SK-N-SH (cell line): Measurements from ENCODE around the gene RPS17. TPM values are rescaled to one million over a fixed set of nuclear protein-coding genes. Genes with fewer than 3 reads are reported as not detected.

Experiments used
- CTCF ChIA-PET: fragments of 300-600, 350-600 bp; formaldehyde crosslinking; extraction: SDS; loops from one replicate; lab custom pipeline; 2021; lab: Yijun Ruan, JAX
- POLR2A ChIA-PET: fragments of 350-600 bp; sonication (Branson Sonifier 250); formaldehyde crosslinking; extraction: SDS; loops from one replicate; lab custom pipeline; 2020; ENCODE audit warnings: antibody characterized with exemption, inconsistent platforms; lab: Yijun Ruan, JAX
- DNase-seq: peaks from one replicate; pipeline ENCODE4 v3.0.0; 2012
- H2AFZ ChIP-seq: fragments of 200-600 bp; sonication (generic); 2 replicates; pipeline ENCODE4 v1.8.1; 2016; ENCODE audit warnings: antibody characterized with exemption, mild to moderate bottlenecking, low read depth
- H3F3A ChIP-seq: fragments of 200-600 bp; sonication (generic); replicated peaks from 2 replicates; pipeline ENCODE3; 2016; ENCODE audit warnings: antibody characterized with exemption, mild to moderate bottlenecking; ENCODE audit not compliant: insufficient read depth
- H3K27ac ChIP-seq, 2 experiments: fragments of 200-500 bp in 1 of 2; fragments of 200-600 bp in 1 of 2; sonication (Bioruptor generic) in 1 of 2; sonication (generic), shearing (Covaris generic) in 1 of 2; 2 replicates each; pipeline versions ENCODE4 v1.5.1 to v1.6.1; 2014 to 2016; ENCODE audit warnings: low read depth in 2 of 2, inconsistent platforms in 1 of 2, low read length in 1 of 2, mild to moderate bottlenecking in 1 of 2, mixed read lengths in 1 of 2
- H3K27me3 ChIP-seq: fragments of 200-600 bp; sonication (generic), shearing (Covaris generic); 2 replicates; pipeline ENCODE4 v1.6.1; 2016; ENCODE audit warnings: mixed run types; ENCODE audit not compliant: insufficient read depth
- H3K36me3 ChIP-seq, 2 experiments: fragments of 200-500 bp in 1 of 2; fragments of 200-600 bp in 1 of 2; sonication (Bioruptor generic) in 1 of 2; sonication (generic) in 1 of 2; replicated peaks in 1 of 2; 2 replicates each; pipeline versions ENCODE3 to v1.5.1; 2014 to 2016; ENCODE audit warnings: low read length in 1 of 2, mild to moderate bottlenecking in 1 of 2; ENCODE audit not compliant: insufficient read depth in 2 of 2, control insufficient read depth in 1 of 2
- H3K4me1 ChIP-seq, 2 experiments: fragments of 200-500 bp in 1 of 2; fragments of 200-600 bp in 1 of 2; sonication (Bioruptor generic) in 1 of 2; sonication (generic), shearing (Covaris generic) in 1 of 2; 2 replicates each; pipeline versions ENCODE4 v1.5.1 to v1.6.1; 2014 to 2016; ENCODE audit warnings: low read depth in 1 of 2, low read length in 1 of 2, mixed run types in 1 of 2; ENCODE audit not compliant: insufficient read depth in 2 of 2, control insufficient read depth in 1 of 2
- H3K4me2 ChIP-seq: fragments of 200-600 bp; sonication (generic), shearing (Covaris generic); 2 replicates; pipeline ENCODE4 v1.6.1; 2017; ENCODE audit warnings: mixed run types
- H3K4me3 ChIP-seq, 2 experiments: fragments of 200-500 bp in 1 of 2; fragments of 200-600 bp in 1 of 2; sonication (Bioruptor generic) in 1 of 2; sonication (generic), shearing (Covaris generic) in 1 of 2; 2 replicates each; pipeline versions ENCODE4 v1.5.1 to v1.8.1; 2014 to 2016; ENCODE audit warnings: low read depth in 2 of 2, inconsistent platforms in 1 of 2, low read length in 1 of 2, mild to moderate bottlenecking in 1 of 2, mixed read lengths in 1 of 2, moderate library complexity in 1 of 2
- H3K79me2 ChIP-seq: fragments of 200-600 bp; sonication (generic); 2 replicates; pipeline ENCODE4 v1.8.1; 2017; ENCODE audit warnings: mild to moderate bottlenecking; ENCODE audit not compliant: insufficient read depth
- H3K9ac ChIP-seq: fragments of 200-600 bp; sonication (generic); 2 replicates; pipeline ENCODE4 v1.6.1; 2017; ENCODE audit warnings: mixed run types
- H3K9me2 ChIP-seq: fragments of 200-600 bp; sonication (generic); 2 replicates; pipeline ENCODE4 v1.6.1; 2017; ENCODE audit warnings: mixed run types
- H3K9me3 ChIP-seq: fragments of 200-600 bp; sonication (generic); 2 replicates; pipeline ENCODE4 v1.6.1; 2017; ENCODE audit warnings: mixed run types, mild to moderate bottlenecking, moderate library complexity
- H4K20me1 ChIP-seq: fragments of 200-600 bp; sonication (generic); 2 replicates; pipeline ENCODE4 v1.6.1; 2017; ENCODE audit warnings: mild to moderate bottlenecking, mixed run types; ENCODE audit not compliant: insufficient read depth
- CTCF ChIP-seq: fragments of 200-600 bp; sonication (generic); IDR thresholded peaks from 2 replicates; pipeline ENCODE4 v1.6.1; 2017; ENCODE audit warnings: antibody characterized with exemption, mild to moderate bottlenecking, moderate library complexity
- ELF1 ChIP-seq: IDR thresholded peaks from 2 replicates; pipeline ENCODE4 v1.4.0; 2012
- FOXM1 ChIP-seq: IDR thresholded peaks from 2 replicates; pipeline ENCODE4 v1.4.0; 2012; ENCODE audit warnings: low read depth, mild to moderate bottlenecking
- IRF3 ChIP-seq: fragments of 150-350 bp; IDR thresholded peaks from 2 replicates; pipeline ENCODE4 v1.6.1; 2016; ENCODE audit warnings: mild to moderate bottlenecking, low read depth, low read length
- MEF2A ChIP-seq: IDR thresholded peaks from 2 replicates; pipeline ENCODE4 v1.4.0; 2012; ENCODE audit warnings: low read depth, borderline replicate concordance
- MXI1 ChIP-seq: IDR thresholded peaks from 2 replicates; pipeline ENCODE4 v1.6.1; 2012; ENCODE audit warnings: mild to moderate bottlenecking, low read depth, low read length, improper control_type of control experiment
- RAD21 ChIP-seq: IDR thresholded peaks from 2 replicates; pipeline ENCODE4 v1.6.1; 2012; ENCODE audit warnings: mild to moderate bottlenecking, low read length
- SIN3A ChIP-seq: IDR thresholded peaks from 2 replicates; pipeline ENCODE4 v1.6.1; 2012; ENCODE audit warnings: low read depth, mild to moderate bottlenecking, low read length, moderate library complexity, borderline replicate concordance
- SMC3 ChIP-seq: IDR thresholded peaks from 2 replicates; pipeline ENCODE4 v1.6.1; 2012; ENCODE audit warnings: low read depth, low read length, improper control_type of control experiment
- YY1 ChIP-seq: IDR thresholded peaks from 2 replicates; pipeline ENCODE4 v1.4.0; 2012; ENCODE audit warnings: low read depth, mild to moderate bottlenecking
- ZBTB33 ChIP-seq: IDR thresholded peaks from 2 replicates; pipeline ENCODE4 v1.4.0; 2012; ENCODE audit warnings: low read depth, borderline replicate concordance
- WGBS: methylation state at CpG from one replicate; pipeline ENCODE4 v1.1.6; 2017; ENCODE audit warnings: low lambda C conversion rate; 5-methylcytosine and 5-hydroxymethylcytosine counted together
- polyA plus RNA-seq, 3 experiments: library from polyadenylated mRNA; depleted of rRNA; stranded (reverse); fragments of >200 nt; gene quantifications; 2 replicates each; pipeline ENCODE4 v1.2.3, GENCODE V29; 2012

RPS17 gene
- polyA plus RNA-seq, 1 of the 3 experiments (the other 2 are of a cell fraction), result 9,168 TPM

GRCh38 chr15:82587805-82588204 is 47.5 kb upstream of the RPS17 start (continued):
- TF ChIP-seq ZBTB33, result no peak
- TF ChIP-seq MXI1, result no peak

- Histone ChIP-seq H3K4me1 (no peaks in the 10 kb centered on the region), H4K20me1 (no peaks in the 10 kb centered on the region), H3K9me2 (no peaks in the 10 kb centered on the region), H3K4me2 (no peak overlapping the region), H3K27me3 (no peaks in the 10 kb centered on the region), H3K4me3 (no peak overlapping the region), H2AFZ (no peak overlapping the region), H3K27ac (no peak overlapping the region), H3K9ac (no peak overlapping the region), H3K36me3 (no peaks in the 10 kb centered on the region), H3K9me3 (no peaks in the 10 kb centered on the region), H3K79me2 (no peaks in the 10 kb centered on the region), H3F3A (no peaks in the 10 kb centered on the region)
- ChIA-PET CTCF (interaction anchor here (0.7 to 1.9 kb wide), 3 partner anchors 11 to 664 kb away, joined by 3 to 5 read pairs (median 3); no protein-coding TSS in a partner anchor), POLR2A (no interaction called here)
- TF ChIP-seq ELF1 (no peak), RAD21 (peak; percentile 27; the same call in 1 of the 2 replicates), IRF3 (no peak)
- DNase-seq, result no peak
- WGBS, result 63% methylated on average over 3 of the region's 3 CpGs
Observed at GRCh38 chr15:82585072-82585471, 44.8 kb upstream of the RPS17 start.

- H3K9ac ChIP-seq, result no peak overlapping the region
- no peaks in the 10 kb centered on the region for H3K9me2 ChIP-seq
- DNase-seq, result no peak
- H3K4me1 ChIP-seq, result no peaks in the 10 kb centered on the region
- CTCF ChIA-PET, result interaction anchor here (1.4 kb wide), 1 partner anchor 38 kb away, joined by 3 read pairs; no protein-coding TSS in a partner anchor
- H3K36me3 ChIP-seq, result no peaks in the 10 kb centered on the region
- H3K27ac ChIP-seq, result no peak overlapping the region
- 30% methylated on average over 2 of the region's 2 CpGs for WGBS
- no peak overlapping the region for H2AFZ ChIP-seq
- H3K9me3 ChIP-seq, result no peaks in the 10 kb centered on the region
- no peak overlapping the region for H3K4me2 ChIP-seq
- no peak for TF ChIP-seq CTCF
- TF ChIP-seq SMC3, result no peak
- no peak for TF ChIP-seq YY1
- no peak for TF ChIP-seq FOXM1
- no peak for TF ChIP-seq MEF2A
- no peak for TF ChIP-seq SIN3A
- no peak for TF ChIP-seq ZBTB33
- no peaks in the 10 kb centered on the region for H3K27me3 ChIP-seq
- H3K79me2 ChIP-seq, result no peaks in the 10 kb centered on the region
- POLR2A ChIA-PET, result no interaction called here
- H3K4me3 ChIP-seq, result no peak overlapping the region
- no peaks in the 10 kb centered on the region for H4K20me1 ChIP-seq
- H3F3A ChIP-seq, result no peaks in the 10 kb centered on the region
Observed at GRCh38 chr15:82580713-82581112, 40.5 kb upstream of the RPS17 start.
